Measurements from ENCODE around the gene PDE4B.
A peak's percentile ranks its signal among the peaks of the same experiment; 100 is the strongest.
"Not testable (repeated sequence)": the region's sequence is repeated elsewhere in the genome, so short reads cannot be mapped to it uniquely, and the experiment has no call there.

The PDE4B gene

GRCh38 chr1:65813956-65814355 is 21.3 kb downstream of the PDE4B start:
- peak in 14 of 56 donors; percentile 2 to 48 (median 17) for DNase-seq

GRCh38 chr1:65814752-65815151 is 22.1 kb downstream of the PDE4B start:
- no peak for DNase-seq

GRCh38 chr1:65817891-65818290 is 25.2 kb downstream of the PDE4B start:
- DNase-seq: no peak

GRCh38 chr1:65818966-65819365 is 26.3 kb downstream of the PDE4B start:
- no peak for DNase-seq

GRCh38 chr1:65820983-65821382 is 28.3 kb downstream of the PDE4B start:
- no peak for DNase-seq

GRCh38 chr1:65821386-65821785 is 28.7 kb downstream of the PDE4B start:
- no peak for DNase-seq

- DNase-seq: no peak
Measured at GRCh38 chr1:65824103-65824502, 31.4 kb downstream of the PDE4B start.

GRCh38 chr1:65825741-65826140 is 33.0 kb downstream of the PDE4B start:
- no peak for DNase-seq

- no peak for DNase-seq
Measured at GRCh38 chr1:65826782-65827181, 34.1 kb downstream of the PDE4B start.

GRCh38 chr1:65827346-65827745 is 34.7 kb downstream of the PDE4B start:
- DNase-seq: no peak

GRCh38 chr1:65830306-65830705 is 37.6 kb downstream of the PDE4B start:
- no peak for DNase-seq

- DNase-seq: no peak
Measured at GRCh38 chr1:65832296-65832695, 39.6 kb downstream of the PDE4B start.

- no peak for DNase-seq
Measured at GRCh38 chr1:65836686-65837085, 44.0 kb downstream of the PDE4B start.

GRCh38 chr1:65840683-65841082 is 48.0 kb downstream of the PDE4B start:
- DNase-seq: no peak

- DNase-seq: no peak
Measured at GRCh38 chr1:65844296-65844695, 51.6 kb downstream of the PDE4B start.

GRCh38 chr1:65844821-65845534 is 52.3 kb downstream of the PDE4B start:
- DNase-seq: peak in 7 of 56 donors; percentile 0 to 15 (median 6)

- DNase-seq: no peak
Measured at GRCh38 chr1:65845535-65846060, 52.9 kb downstream of the PDE4B start.

- DNase-seq: no peak
Measured at GRCh38 chr1:65846866-65847265, 54.2 kb downstream of the PDE4B start.

GRCh38 chr1:65850281-65850680 is 57.6 kb downstream of the PDE4B start:
- no peak for DNase-seq

- not testable (repeated sequence) for DNase-seq
Measured at GRCh38 chr1:65856591-65856990, 63.9 kb downstream of the PDE4B start.

GRCh38 chr1:65866439-65866838 is 73.7 kb downstream of the PDE4B start:
- no peak for DNase-seq

- DNase-seq: no peak
Measured at GRCh38 chr1:65872301-65872700, 79.6 kb downstream of the PDE4B start.

- DNase-seq: not testable (repeated sequence)
Measured at GRCh38 chr1:65878342-65878741, 85.6 kb downstream of the PDE4B start.
